Lung (tissue), 12 donors: ENCODE results near the gene LRP2. TPM values are rescaled to one million over a fixed set of nuclear protein-coding genes. Genes with fewer than 3 reads are reported as not detected.

Experiments
- ATAC-seq: fragments of 200-7000 bp; cut with Tn5 transposase; one replicate; pipeline ENCODE4 v1.9.1; 2020; ENCODE audit warnings: moderate number of reproducible peaks; ENCODE audit not compliant: insufficient read depth, low FRiP score
- DNase-seq, 3 donors: peaks; one replicate each; pipeline ENCODE4 v3.0.0-alpha.2; 2013 to 2017
- H3K27ac ChIP-seq, 2 donors: one replicate each; pipeline ENCODE4 v1.5.1; 2013; ENCODE audit warnings: mild to moderate bottlenecking in 2 of 2, moderate library complexity in 2 of 2, control low read depth in 1 of 2, inconsistent platforms in 1 of 2, low read depth in 1 of 2, low read length in 1 of 2
- H3K27me3 ChIP-seq, 3 donors: one replicate each; pipeline ENCODE4 v1.5.1; 2013; ENCODE audit warnings: low read length in 2 of 3; ENCODE audit not compliant: control insufficient read depth in 3 of 3, insufficient read depth in 3 of 3
- H3K36me3 ChIP-seq, 4 donors: one replicate each; pipeline ENCODE4 v1.5.1; 2013; ENCODE audit warnings: low read length in 4 of 4, mild to moderate bottlenecking in 1 of 4, moderate library complexity in 1 of 4; ENCODE audit not compliant: control insufficient read depth in 4 of 4, insufficient read depth in 4 of 4
- H3K4me1 ChIP-seq, 5 donors: one replicate each; pipeline ENCODE4 v1.5.1; 2013; ENCODE audit warnings: low read length in 5 of 5, mild to moderate bottlenecking in 2 of 5, moderate library complexity in 1 of 5; ENCODE audit not compliant: control insufficient read depth in 5 of 5, insufficient read depth in 5 of 5
- H3K4me3 ChIP-seq: one replicate; pipeline ENCODE4 v1.5.1; 2013; ENCODE audit warnings: mild to moderate bottlenecking, control low read depth, moderate library complexity
- H3K9ac ChIP-seq, 2 donors: one replicate each; pipeline ENCODE4 v1.5.1; 2013; ENCODE audit warnings: low read length in 2 of 2, control low read depth in 1 of 2; ENCODE audit not compliant: insufficient read depth in 1 of 2
- H3K9me3 ChIP-seq, 4 donors: one replicate each; pipeline ENCODE4 v1.5.1; 2013; ENCODE audit warnings: low read length in 3 of 4, mild to moderate bottlenecking in 1 of 4, moderate library complexity in 1 of 4; ENCODE audit not compliant: control insufficient read depth in 4 of 4, insufficient read depth in 3 of 4
- CTCF ChIP-seq: IDR thresholded peaks from 2 replicates; pipeline ENCODE4 v1.5.1; 2012; ENCODE audit warnings: mild to moderate bottlenecking; ENCODE audit errors: control extremely low read depth, extremely low read depth
- WGBS, 2 donors: extraction: QIAGEN DNeasy Blood & Tissue Kit; methylation state at CpG; one replicate each; pipeline ENCODE4 v1.1.7; 2013; 5-methylcytosine and 5-hydroxymethylcytosine counted together
- polyA plus RNA-seq, 2 donors: library from polyadenylated mRNA; stranded (reverse); fragments of 200-250 nt; gene quantifications; one replicate each; pipeline ENCODE4 v1.2.1, GENCODE V29; 2013
- total RNA-seq, 2 donors: library from RNA; depleted of rRNA in 1 of 2; stranded (reverse); fragments of >200 nt in 1 of 2; gene quantifications; one replicate each; pipeline ENCODE4 v1.2.1, GENCODE V29; 2014 to 2021
- donor health status: control.
- donor health status: control.
- donor health status: Bipolar disorder and iron deficiency.
- donor health status: healthy.
- donor health status: DM: yes; HTN: yes; CAD: no.

Gene LRP2
- total and polyA plus RNA-seq, 4 donors: 2.4 to 39.5 (median 15.8) TPM

- Histone ChIP-seq H3K4me1 (no peaks in the 10 kb centered on the region), H3K4me3 (no peak overlapping the region), H3K9ac (no peak overlapping the region), H3K9me3 (no peaks in the 10 kb centered on the region), H3K36me3 (no peaks in the 10 kb centered on the region), H3K27me3 (no peaks in the 10 kb centered on the region), H3K27ac (no peak overlapping the region)
- 79 to 84% methylated on average over 9 of the region's 9 CpGs for WGBS, 2 donors
- DNase-seq (no peak), ATAC-seq (no peak)
- TF ChIP-seq CTCF: no peak
These were observed 33.6 kb upstream of the LRP2 start for GRCh38 chr2:169395821-169396374.

GRCh38 chr2:169393068-169393590 is 30.8 kb upstream of the LRP2 start:
- 54 to 76% methylated on average over 7 of the region's 7 CpGs for WGBS, 2 donors
- H3K9me3 ChIP-seq: no peaks in the 10 kb centered on the region
- no peaks in the 10 kb centered on the region for H3K27me3 ChIP-seq
- H3K4me3 ChIP-seq: no peak overlapping the region
- no peak for TF ChIP-seq CTCF
- H3K27ac ChIP-seq: no peak overlapping the region
- H3K4me1 ChIP-seq: no peaks in the 10 kb centered on the region
- H3K9ac ChIP-seq: no peak overlapping the region
- no peaks in the 10 kb centered on the region for H3K36me3 ChIP-seq
- ATAC-seq (no peak), DNase-seq (peak in 1 of 3 donors; percentile 13)

GRCh38 chr2:169391236-169391635 is 28.9 kb upstream of the LRP2 start:
- Histone ChIP-seq H3K36me3 (no peaks in the 10 kb centered on the region), H3K9me3 (no peaks in the 10 kb centered on the region), H3K4me1 (no peaks in the 10 kb centered on the region), H3K27ac (no peak overlapping the region), H3K9ac (no peak overlapping the region), H3K4me3 (no peak overlapping the region), H3K27me3 (no peaks in the 10 kb centered on the region)
- WGBS, 2 donors: 68 to 85% methylated on average over 1 of the region's 1 CpG
- no peak for ATAC-seq
- no peak for DNase-seq
- TF ChIP-seq CTCF: no peak

- TF ChIP-seq CTCF: no peak
- ATAC-seq (no peak), DNase-seq (no peak)
- WGBS, 2 donors: 59 to 77% methylated on average over 3 of the region's 3 CpGs
- H3K9ac ChIP-seq: no peak overlapping the region
- no peaks in the 10 kb centered on the region for H3K4me1 ChIP-seq
- no peaks in the 10 kb centered on the region for H3K36me3 ChIP-seq
- H3K9me3 ChIP-seq: no peaks in the 10 kb centered on the region
- no peak overlapping the region for H3K27ac ChIP-seq
- H3K27me3 ChIP-seq: no peaks in the 10 kb centered on the region
- no peak overlapping the region for H3K4me3 ChIP-seq
These were observed 25.8 kb upstream of the LRP2 start for GRCh38 chr2:169388161-169388560.
